ENCODE data around the gene NEK8.

The NEK8 gene

DNA sequence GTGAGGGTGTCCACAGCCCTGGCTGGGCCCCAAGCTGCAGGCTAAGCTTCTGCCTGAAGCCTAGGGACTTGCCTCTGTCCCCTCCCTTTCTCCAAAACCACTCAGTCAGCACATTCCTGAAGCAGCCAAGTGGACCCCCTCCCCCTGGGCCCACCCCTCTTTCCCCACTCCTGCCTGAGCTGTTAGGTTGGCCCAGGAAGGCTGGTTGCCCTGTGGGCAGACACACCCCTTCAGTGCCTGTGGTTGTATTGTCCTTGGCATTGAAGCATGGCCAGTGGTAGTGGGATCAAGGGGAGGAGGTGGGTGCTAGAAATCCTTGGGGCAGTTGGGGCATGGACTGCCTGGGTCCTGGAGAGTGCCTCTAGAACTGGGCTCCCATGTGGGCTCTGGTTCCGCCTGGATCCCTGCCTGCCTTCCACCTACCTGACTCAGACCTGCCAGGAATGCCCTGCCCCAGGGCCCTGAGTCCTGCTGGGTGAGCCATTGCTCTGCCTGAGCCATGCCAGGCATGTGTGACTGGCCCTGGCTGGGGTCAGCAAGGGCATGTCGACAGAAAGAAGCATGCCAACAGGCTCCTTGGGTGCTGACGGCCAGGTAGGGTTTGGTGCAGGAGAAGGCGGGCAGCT lies 17.3 kb downstream of the NEK8 start:
- no peak for DNase-seq

DNA sequence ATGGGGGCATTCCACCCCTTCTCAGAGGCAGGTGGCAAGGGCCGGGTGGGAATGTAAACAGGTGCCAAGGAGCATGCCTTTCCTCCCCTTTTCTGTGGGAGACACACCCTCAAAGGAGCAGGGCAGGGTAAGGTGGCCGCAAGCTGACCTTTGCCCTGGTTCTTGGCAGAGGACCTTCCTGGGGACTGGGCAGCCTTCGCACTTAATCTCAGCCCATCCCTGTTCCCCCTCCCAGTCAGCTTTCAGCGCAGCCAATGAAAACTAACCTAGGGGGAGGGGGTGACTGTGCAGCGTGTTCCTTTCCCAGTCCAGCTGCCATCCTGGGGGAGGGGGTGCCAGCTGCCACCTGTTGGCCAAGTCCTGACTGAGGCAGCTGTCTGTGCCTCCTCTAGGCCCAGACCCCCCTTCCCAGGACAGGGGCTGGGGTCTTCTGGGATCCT lies 18.0 kb downstream of the NEK8 start:
- DNase-seq = no peak

DNA sequence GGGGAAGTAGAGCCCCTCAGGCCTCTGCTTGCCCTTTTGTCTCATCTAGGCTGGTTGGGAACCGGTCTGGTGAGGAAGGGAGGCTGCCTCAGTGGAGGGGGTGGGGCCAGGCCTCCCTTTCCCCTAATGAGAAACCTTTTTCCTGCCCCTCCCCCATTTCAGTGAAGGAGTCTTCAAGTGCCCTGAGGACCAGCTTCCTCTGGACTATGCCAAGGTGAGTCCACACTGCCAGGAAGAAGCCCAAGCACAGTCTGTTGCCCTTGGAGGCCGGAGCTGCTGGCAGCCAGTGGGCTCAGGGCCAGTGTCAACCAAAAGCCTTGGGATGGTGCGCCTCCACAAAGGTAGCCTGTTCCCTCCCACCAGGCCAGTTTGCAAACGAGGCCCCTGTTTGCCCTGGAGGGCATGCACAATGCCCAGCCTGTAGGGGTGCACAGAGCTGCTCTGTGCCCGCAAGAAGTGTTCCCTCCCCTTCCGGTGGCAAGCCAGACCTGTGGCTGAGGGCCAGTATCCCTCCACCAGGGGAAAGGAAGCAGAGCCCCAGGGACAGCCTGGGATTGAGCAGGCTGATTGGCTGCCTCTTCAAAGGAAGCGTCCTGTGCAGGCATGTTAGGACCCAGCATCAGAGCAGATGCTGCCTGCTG lies 18.6 kb downstream of the NEK8 start:
- no peak for DNase-seq

DNA sequence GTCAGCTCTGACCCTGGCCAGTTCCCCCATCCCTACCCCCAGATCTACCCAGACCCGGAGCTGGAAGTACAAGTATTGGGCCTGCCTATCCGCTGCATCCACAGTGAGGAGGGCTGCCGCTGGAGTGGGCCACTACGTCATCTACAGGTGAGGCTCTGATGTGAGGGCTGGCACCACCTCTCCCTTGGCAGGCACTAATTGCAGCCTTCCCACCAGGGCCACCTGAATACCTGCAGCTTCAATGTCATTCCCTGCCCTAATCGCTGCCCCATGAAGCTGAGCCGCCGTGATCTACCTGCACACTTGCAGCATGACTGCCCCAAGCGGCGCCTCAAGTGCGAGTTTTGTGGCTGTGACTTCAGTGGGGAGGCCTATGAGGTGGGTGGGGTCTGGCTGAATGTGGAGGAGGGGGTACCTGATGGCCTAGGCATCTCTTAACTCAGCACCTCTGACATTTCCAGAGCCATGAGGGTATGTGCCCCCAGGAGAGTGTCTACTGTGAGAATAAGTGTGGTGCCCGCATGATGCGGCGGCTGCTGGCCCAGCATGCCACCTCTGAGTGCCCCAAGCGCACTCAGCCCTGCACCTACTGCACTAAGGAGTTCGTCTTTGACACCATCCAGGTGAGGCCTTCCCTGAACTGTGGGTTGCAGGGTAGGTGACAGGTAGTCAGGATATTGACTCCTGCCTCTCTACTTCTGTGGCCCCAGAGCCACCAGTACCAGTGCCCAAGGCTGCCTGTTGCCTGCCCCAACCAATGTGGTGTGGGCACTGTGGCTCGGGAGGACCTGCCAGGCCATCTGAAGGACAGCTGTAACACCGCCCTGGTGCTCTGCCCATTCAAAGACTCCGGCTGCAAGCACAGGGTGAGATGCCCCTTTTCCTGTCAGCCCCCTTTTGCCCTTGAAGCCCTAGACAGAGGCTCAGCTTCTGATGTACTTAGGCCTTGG lies 19.5 kb downstream of the NEK8 start:
- DNase-seq = no peak

DNA sequence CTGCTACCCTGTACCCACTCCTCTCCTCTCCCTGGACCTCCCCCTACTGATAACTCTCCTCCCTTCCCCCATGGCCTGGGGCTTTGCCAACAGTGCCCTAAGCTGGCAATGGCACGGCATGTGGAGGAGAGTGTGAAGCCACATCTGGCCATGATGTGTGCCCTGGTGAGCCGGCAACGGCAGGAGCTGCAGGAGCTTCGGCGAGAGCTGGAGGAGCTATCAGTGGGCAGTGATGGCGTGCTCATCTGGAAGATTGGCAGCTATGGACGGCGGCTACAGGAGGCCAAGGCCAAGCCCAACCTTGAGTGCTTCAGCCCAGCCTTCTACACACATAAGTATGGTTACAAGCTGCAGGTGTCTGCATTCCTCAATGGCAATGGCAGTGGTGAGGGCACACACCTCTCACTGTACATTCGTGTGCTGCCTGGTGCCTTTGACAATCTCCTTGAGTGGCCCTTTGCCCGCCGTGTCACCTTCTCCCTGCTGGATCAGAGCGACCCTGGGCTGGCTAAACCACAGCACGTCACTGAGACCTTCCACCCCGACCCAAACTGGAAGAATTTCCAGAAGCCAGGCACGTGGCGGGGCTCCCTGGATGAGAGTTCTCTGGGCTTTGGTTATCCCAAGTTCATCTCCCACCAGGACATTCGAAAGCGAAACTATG lies 20.4 kb downstream of the NEK8 start:
- DNase-seq = no peak

DNA sequence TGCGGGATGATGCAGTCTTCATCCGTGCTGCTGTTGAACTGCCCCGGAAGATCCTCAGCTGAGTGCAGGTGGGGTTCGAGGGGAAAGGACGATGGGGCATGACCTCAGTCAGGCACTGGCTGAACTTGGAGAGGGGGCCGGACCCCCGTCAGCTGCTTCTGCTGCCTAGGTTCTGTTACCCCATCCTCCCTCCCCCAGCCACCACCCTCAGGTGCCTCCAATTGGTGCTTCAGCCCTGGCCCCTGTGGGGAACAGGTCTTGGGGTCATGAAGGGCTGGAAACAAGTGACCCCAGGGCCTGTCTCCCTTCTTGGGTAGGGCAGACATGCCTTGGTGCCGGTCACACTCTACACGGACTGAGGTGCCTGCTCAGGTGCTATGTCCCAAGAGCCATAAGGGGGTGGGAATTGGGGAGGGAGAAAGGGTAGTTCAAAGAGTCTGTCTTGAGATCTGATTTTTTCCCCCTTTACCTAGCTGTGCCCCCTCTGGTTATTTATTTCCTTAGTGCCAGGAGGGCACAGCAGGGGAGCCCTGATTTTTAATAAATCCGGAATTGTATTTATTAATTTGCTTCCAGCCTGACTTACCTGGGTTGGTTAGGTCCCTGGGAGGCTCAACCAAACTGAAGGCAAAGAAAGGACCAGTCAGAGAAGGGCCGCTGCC lies 21.1 kb downstream of the NEK8 start:
- no peak for DNase-seq

DNA sequence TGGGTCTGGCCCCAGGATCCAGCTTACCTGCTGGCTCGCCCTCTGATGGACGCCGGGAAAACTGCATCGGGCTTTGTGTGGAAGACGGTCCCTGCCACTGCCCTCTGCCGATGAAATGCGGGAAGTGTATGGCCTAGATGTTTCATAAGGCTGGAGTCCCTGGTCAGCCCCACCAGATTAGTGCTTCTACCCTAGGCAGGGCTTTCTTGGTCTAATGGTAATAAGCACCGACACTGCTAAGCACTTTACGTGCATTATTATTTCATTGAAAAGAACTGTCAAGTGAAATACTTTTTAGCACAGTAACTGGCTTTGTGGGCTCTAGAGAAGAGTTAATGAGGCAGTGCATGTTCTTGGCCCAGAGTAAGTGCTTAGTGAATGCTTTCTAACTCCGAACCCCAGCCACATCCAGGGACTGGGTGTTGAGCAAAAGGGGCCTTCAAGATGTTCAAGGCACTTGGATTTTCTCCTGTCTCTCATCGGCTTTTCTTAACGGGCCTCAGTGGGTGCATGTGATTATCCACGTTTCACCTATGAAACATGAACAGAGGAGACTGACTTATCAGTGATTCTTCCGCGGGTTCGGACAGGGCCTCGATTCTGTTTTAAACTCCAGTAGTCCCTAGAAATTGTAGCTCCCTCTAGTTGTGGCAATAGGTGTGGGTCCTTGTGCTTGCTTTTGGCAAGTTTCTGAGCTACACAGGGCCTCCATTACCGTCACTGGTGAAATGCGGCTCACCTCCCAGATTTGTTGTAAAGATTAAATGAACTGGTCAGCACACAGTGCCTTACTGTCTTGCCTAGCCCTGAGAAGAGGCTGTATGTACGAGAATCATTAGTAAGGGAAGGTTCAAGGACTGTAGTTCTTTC lies 21.8 kb downstream of the NEK8 start:
- DNase-seq = peak; percentile 77

DNA sequence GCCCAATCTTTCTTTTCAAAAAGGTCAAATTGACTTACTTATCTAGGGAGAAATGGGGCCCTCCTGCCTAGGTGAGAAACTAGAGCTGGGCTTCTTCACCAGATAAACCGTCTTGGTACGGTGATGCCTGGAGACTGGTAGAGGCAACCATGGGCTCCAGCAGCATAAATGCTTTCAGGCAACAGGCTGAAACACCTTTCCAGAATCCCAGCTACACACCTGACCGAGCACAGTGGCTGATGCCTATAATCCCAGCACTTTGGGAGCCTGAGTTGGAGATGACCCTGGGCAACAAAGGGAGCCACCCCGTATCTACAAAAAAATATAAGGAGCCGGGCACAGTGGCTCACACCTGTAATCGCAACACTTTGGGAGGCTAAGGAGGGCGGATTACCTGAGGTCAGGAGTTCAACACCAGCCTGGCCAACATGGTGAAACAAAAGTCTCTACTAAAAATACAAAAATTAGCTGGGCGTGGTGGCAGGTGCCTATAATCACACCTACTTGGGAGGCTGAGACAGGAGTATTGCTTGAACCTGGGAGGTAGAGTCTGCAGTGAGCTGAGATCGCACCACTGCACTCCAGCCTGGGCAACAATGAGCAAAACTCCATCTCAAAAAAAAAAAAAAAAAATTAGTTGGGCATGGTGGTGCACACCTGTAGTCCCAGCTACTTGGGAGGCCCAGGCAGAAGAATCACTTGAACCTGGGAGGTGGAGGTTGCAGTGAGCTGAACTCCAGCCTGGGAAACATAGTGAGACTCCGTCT lies 23.2 kb downstream of the NEK8 start:
- no peak for DNase-seq

DNA sequence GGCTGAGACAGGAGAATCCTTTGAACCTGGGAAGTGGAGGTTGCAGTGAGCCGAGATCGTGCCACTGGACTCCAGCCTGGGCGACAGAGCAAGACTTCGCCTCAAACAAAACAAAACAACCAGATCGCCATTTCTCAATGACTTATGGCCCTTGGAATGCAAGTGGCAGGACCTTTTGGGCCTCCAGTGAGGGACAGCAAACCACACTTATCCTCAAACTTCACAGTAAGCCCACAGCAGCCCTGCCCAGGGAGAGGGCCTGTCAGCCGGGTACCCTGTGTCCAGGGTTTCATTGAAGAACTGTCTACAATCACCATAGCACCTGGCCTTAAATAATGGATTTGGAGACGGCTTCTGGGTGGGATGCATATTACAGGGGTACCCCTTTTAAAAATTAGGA lies 26.9 kb downstream of the NEK8 start:
- DNase-seq = no peak

DNA sequence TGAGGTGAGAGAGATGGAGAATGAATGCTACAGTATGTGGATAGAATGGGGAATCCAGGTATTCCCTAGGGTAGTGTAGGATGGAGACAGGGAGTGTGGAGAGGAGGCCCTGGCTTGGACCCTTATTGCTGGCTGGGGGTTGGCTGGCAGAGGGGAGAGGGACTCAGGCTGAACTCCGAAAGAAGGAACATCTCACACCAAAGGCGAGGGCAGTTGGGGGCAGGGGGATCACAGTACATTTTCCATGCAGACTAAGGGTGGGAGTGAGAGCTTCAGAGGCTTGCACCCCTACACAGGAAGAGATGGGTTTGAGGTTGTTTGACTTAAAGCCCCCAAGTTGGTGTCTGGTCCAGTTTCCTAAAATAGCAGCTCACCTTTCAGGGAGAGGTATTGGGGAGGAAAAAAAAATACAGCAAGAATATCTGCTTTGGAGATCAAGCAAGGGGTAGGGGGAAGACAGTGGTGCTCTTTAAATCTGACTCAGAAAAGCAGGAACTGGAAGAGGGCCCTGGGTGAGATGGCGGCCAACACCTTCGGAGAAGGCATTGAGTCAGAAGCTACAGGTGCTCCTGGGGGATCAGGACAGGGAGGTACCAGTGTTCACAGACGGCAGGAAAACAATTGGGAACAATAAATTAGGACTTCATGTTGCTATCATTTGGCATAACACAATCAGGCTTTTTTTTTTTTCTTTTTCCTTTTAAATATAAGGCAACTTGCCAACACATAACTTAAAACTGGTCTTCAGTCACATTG lies 27.6 kb downstream of the NEK8 start:
- no peak for DNase-seq

DNA sequence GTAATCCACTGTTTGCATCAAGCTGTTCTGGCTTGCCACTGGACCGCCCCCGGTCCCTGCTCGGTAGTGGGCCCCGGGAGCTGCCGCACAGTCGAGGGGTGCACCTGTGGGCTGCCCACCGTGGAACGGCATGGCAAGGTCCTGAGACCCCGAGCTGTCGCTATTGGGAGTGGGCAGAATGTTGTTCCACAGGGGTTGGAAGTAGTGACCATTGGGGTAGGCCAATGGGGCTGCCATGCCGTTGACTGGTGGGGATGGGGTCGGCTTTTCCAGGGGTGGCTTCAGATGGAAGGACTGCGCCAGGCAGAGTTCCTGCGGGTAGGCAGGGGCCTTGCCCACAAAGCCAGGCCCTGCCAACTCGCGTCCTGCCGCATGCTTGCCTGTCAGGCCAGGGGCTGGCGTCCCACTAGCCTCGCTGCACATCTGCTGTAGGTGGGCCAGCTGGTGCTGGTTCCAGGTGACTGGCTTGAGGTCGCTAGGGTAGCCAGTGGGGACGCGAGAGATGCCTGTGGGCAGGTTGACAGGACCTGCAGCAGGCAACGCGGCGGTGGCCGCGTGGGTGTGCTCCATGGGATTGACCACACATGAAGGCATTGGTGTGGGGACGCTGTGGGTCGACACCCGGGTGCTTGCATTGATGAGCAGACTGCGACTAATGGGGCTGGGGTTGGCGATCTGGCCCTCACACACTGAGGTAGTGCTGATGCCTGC lies 30.0 kb downstream of the NEK8 start:
- no peak for DNase-seq

DNA sequence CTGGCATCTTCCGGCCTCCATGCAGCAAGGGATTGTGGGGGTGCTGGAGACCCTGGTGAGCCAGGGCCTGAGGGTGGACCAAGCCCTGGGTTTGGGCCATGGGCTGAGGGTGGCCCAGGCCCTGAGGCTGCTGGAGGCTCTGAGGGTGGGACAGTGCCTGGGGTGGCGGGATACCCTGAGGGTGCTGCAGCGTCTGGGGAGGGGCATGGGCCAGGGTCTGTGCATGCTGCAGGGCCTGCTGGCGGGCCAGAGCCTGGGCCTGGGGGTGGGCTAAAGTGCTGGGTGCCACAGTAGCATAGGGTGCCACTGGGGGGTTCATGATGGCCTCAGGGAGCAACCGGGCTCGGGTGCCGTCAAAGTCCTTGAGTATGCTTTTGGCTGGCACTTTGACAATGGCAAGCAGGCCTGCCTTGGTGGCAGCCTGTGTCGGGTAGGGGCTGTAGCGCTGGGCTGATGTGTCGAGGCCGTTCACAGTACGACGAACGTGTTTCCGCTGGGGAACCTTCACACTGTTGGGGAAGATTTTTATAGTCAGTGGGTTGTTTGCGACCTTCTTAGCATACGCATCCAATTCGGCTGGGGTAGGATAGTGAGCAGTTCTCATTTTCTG lies 30.8 kb downstream of the NEK8 start:
- DNase-seq = no peak

DNA sequence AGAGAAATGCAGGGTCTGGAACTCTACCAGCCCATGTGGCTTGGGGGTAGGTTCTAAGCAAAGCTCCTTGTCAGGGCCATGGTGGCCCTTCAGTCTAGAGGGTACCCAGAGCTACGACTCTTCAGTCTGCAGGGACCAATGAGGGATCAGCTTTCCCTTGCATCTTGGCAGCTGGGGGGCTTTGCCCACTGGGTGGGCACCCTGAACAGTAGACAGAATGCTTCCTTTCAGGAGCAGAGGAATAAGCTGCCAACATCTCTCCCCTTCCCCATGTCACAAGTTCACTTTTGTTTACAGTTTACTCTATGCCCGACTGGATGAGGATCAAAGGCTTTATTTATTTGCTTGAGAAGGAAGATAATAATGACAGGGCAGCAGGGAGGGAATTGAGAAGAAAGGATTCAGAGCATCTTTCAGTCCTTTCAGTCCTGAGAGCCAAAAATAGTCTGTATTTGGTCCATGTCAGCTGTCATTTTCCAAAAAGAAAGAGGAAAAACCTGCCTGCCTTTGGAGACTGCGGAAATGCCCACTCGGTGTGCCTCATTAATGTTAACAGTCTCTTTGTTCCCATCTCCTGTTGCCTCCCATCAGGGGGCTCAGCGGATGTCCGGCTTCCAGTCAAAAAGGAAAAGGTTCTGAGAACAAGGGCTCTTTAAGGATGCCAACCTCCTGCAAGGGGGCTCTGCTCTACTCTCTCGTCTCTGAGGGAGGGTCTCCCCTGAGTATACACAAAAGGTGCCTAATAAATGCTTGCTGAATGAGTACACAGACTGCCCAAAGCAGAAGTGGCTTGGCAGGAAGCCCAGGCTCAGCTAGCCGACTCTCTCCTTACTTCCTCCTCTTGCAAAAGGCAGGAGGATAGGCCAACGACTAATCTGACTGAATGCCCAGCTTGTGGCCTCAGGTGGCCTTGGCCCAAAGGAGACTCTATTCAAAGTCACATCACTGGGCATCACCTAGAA lies 32.3 kb downstream of the NEK8 start:
- peak; percentile 39 for DNase-seq

DNA sequence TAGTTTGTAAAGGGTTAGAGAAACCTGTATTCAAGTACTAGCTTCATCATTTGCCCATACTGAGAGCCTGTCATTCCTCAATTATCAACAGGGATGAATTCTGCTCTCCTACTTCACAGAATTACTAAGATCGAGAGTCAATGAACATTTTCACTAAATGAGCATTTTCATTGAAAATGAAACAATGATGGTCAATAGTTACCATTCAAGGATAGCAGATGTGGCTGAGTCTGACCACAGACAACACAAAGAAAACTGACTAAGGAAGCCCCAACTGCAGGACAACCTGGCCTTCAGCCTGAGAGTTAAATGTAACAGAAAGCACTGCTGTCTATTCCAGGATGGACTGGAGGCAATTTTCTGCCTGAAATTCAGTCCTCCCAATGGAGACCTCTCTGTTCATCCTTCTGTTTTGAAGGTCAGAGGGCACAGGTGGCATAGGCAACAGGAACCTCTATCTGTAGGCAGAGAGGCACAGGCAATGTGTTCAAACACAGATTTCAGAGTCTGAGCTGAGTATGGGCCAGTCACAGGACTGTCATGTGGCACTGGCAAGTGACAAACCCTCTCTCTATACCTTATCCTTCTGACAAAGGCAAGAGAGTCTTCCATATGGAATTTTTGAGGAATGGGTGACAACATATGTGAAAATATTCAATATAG lies 34.7 kb downstream of the NEK8 start:
- no peak for DNase-seq

DNA sequence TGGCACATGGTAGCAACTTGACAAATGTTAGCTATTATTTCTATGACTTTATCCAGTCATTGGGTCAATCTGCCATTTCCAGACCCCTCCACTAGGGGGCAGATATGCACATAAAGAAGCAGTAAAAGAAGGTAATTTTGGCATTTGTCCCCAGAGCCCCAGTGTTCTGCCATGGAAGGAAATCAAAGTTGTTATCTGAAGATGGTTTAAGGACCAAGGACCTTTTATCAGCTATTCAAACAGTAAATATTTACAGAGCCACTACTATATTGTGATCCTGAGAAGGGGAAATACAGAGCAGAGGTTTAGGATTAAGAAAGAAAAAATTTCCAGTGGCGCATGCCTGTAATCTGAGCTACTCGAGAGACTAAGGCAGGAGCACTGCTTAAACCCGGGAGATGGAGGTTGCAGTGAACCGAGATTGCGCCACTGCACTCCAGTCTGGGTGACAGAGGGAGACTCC lies 35.2 kb downstream of the NEK8 start:
- peak; percentile 44 for DNase-seq

DNA sequence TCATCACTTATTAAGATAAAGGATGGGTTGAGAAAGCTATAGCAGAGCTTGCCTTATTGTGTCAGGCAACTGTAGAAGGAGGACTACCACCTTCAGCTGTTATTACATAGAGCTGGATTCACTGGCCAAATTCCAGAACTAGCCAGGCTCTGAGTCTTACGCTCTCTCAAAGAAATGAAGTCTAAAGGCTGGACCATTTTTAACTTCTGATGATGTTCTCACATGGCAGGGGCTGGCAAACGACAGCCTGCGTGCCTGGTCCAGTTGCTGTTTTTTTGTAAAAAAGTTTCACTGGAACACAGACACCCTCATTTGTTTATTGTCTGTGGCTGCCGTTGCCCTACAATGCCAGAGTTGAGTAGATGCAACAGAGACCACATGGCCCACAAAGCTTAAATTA lies 36.5 kb downstream of the NEK8 start:
- DNase-seq = no peak

DNA sequence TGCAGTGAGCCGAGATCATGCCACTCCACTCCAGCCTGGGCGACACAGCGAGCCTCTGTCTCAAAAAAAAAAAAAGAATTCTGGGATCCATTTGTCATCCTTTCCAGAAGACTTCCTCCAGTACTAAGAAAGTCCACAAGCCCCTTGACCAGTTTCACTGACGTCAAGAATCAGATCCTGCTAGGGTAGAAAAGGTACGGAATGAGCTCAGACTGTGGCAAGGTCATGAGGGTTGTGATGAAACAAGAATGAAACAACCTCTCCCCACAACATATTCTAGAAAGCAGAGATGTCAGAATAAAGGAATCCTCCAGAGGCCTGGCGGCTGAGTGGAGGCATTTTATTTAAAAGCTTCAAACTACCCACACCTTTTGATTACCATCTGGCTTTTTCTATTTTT lies 45.1 kb downstream of the NEK8 start:
- DNase-seq = no peak
